Right lobe of liver (tissue), 4 donors: ENCODE measurements around the gene KCNJ5.

Source experiments
- POLR2A ChIP-seq: fragments of 450-650 bp; IDR thresholded peaks from one replicate; pipeline ENCODE4 v1.6.1; 2017; ENCODE audit warnings: antibody characterized with exemption, mild to moderate bottlenecking
- TF ChIP-seq, protein P1 (sequence below), 4 donors: fragments of 200-600 bp in 3 of 4; fragments of 450-650 bp in 1 of 4; IDR thresholded peaks; one replicate each; pipeline versions ENCODE4 v1.5.1 to v1.8.0; 2016 to 2022; ENCODE audit warnings: antibody characterized with exemption in 4 of 4, mild to moderate bottlenecking in 2 of 4
- donor health status: DM: no; HTN: no; CAD: no.
- donor health status: DM: no; HTN: no; CAD: no.
- donor health status: DM: no; HTN: yes; CAD: no.

DNA sequence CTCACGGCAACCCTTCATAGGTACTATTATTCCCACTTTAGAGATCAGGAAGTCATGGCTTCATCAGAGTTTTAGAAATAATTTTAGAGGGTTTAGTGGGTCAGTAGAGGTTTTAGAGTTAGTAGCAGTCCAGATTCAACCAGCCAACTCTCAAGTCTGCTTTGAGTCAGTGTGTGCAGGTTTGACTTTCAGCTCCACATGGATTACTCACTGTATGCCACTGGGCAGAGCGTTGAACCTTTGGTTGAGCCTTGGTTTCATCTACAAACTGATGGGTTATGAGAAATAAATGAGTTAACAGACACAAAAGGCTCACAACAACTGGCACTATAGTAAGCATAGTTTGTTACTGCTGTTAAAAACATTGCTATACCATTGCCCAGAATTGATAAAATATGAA, 70.5 kb downstream of the KCNJ5 start:
- TF ChIP-seq, protein P1, sequence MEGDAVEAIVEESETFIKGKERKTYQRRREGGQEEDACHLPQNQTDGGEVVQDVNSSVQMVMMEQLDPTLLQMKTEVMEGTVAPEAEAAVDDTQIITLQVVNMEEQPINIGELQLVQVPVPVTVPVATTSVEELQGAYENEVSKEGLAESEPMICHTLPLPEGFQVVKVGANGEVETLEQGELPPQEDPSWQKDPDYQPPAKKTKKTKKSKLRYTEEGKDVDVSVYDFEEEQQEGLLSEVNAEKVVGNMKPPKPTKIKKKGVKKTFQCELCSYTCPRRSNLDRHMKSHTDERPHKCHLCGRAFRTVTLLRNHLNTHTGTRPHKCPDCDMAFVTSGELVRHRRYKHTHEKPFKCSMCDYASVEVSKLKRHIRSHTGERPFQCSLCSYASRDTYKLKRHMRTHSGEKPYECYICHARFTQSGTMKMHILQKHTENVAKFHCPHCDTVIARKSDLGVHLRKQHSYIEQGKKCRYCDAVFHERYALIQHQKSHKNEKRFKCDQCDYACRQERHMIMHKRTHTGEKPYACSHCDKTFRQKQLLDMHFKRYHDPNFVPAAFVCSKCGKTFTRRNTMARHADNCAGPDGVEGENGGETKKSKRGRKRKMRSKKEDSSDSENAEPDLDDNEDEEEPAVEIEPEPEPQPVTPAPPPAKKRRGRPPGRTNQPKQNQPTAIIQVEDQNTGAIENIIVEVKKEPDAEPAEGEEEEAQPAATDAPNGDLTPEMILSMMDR (IDR thresholded peaks at IDR 0.05), result no peak
- TF ChIP-seq POLR2A, result no peak
